Liver (tissue), 9 donors: ENCODE measurements around the gene DSCAM. TPM values are rescaled to one million over a fixed set of nuclear protein-coding genes. Genes with fewer than 3 reads are reported as not detected.

ENCODE experiments used
- DNase-seq: peaks from one replicate; pipeline ENCODE4 v3.0.0-alpha.2; 2017; ENCODE audit warnings: low spot score
- H3K27ac ChIP-seq, 2 donors: one replicate each; pipeline ENCODE4 v1.7.0; 2013; ENCODE audit warnings: inconsistent platforms in 2 of 2, low read length in 2 of 2, control low read depth in 1 of 2, low read depth in 1 of 2, mild to moderate bottlenecking in 1 of 2
- H3K27me3 ChIP-seq, 4 donors: one replicate each; pipeline versions ENCODE4 v1.6.1 to v1.7.0; 2013; ENCODE audit warnings: low read length in 3 of 4, inconsistent platforms in 1 of 4, mild to moderate bottlenecking in 1 of 4, moderate library complexity in 1 of 4; ENCODE audit not compliant: control insufficient read depth in 4 of 4, insufficient read depth in 4 of 4
- H3K36me3 ChIP-seq, 4 donors: one replicate each; pipeline versions ENCODE4 v1.6.1 to v1.7.0; 2013; ENCODE audit warnings: low read length in 3 of 4, mild to moderate bottlenecking in 3 of 4, low read depth in 1 of 4, moderate library complexity in 1 of 4; ENCODE audit not compliant: control insufficient read depth in 4 of 4, insufficient read depth in 3 of 4
- H3K4me1 ChIP-seq, 4 donors: one replicate each; pipeline versions ENCODE4 v1.6.1 to v1.7.0; 2013; ENCODE audit warnings: low read length in 3 of 4, mild to moderate bottlenecking in 3 of 4, moderate library complexity in 1 of 4; ENCODE audit not compliant: control insufficient read depth in 4 of 4, insufficient read depth in 4 of 4
- H3K4me3 ChIP-seq, 3 donors: one replicate each; pipeline versions ENCODE4 v1.6.1 to v1.7.0; 2013; ENCODE audit warnings: low read length in 3 of 3, control low read depth in 1 of 3, low read depth in 1 of 3, mild to moderate bottlenecking in 1 of 3
- H3K9ac ChIP-seq, 2 donors: one replicate each; pipeline ENCODE4 v1.7.0; 2013; ENCODE audit warnings: low read length in 2 of 2, mild to moderate bottlenecking in 2 of 2, moderate library complexity in 2 of 2, control low read depth in 1 of 2, low read depth in 1 of 2
- H3K9me3 ChIP-seq, 4 donors: one replicate each; pipeline versions ENCODE4 v1.6.1 to v1.7.0; 2013; ENCODE audit warnings: low read length in 3 of 4; ENCODE audit not compliant: control insufficient read depth in 4 of 4
- ATF3 ChIP-seq: IDR thresholded peaks from 2 replicates; pipeline ENCODE4 v1.6.1; 2016; ENCODE audit warnings: antibody characterized with exemption
- CTCF ChIP-seq: fragments of 150-350 bp; IDR thresholded peaks from 2 replicates; pipeline ENCODE4 v1.5.1; 2017; ENCODE audit warnings: improper control_type of control experiment, low read depth, low read length; ENCODE audit not compliant: missing input control
- EGR1 ChIP-seq, 2 donors: IDR thresholded peaks; 2 replicates each; pipeline ENCODE4 v1.6.1; 2016 to 2018; ENCODE audit warnings: antibody characterized with exemption in 2 of 2, low read depth in 2 of 2
- FOXA1 ChIP-seq: IDR thresholded peaks from 2 replicates; pipeline ENCODE4 v1.6.1; 2016; ENCODE audit warnings: antibody characterized with exemption
- FOXA2 ChIP-seq: IDR thresholded peaks from 2 replicates; pipeline ENCODE4 v1.6.1; 2016; ENCODE audit warnings: antibody characterized with exemption
- GABPA ChIP-seq, 2 donors: IDR thresholded peaks in 1 of 2; conservative IDR thresholded peaks in 1 of 2; 2 replicates each; pipeline ENCODE4 v1.6.1; 2016; ENCODE audit warnings: antibody characterized with exemption in 2 of 2, mild to moderate bottlenecking in 1 of 2, moderate library complexity in 1 of 2
- HNF4A ChIP-seq, 2 donors: conservative IDR thresholded peaks; 2 replicates each; pipeline ENCODE4 v1.6.1; 2016; ENCODE audit warnings: antibody characterized with exemption in 2 of 2, mild to moderate bottlenecking in 2 of 2
- HNF4G ChIP-seq: IDR thresholded peaks from 2 replicates; pipeline ENCODE4 v1.6.1; 2016; ENCODE audit warnings: antibody characterized with exemption
- JUND ChIP-seq, 2 donors: IDR thresholded peaks; 2 replicates each; pipeline ENCODE4 v1.6.1; 2016; ENCODE audit warnings: antibody characterized with exemption in 2 of 2
- MAX ChIP-seq: IDR thresholded peaks from 2 replicates; pipeline ENCODE4 v1.6.1; 2016; ENCODE audit warnings: antibody characterized with exemption
- NR2F2 ChIP-seq: IDR thresholded peaks from 2 replicates; pipeline ENCODE4 v1.6.1; 2016; ENCODE audit warnings: antibody characterized with exemption
- RAD21 ChIP-seq, 2 donors: IDR thresholded peaks; 2 replicates each; pipeline ENCODE4 v1.6.1; 2016; ENCODE audit warnings: antibody characterized with exemption in 2 of 2, mild to moderate bottlenecking in 2 of 2
- REST ChIP-seq: IDR thresholded peaks from 2 replicates; pipeline ENCODE4 v1.6.1; 2016; ENCODE audit warnings: antibody characterized with exemption, mild to moderate bottlenecking
- RXRA ChIP-seq, 2 donors: IDR thresholded peaks; 2 replicates each; pipeline ENCODE4 v1.6.1; 2017 to 2018; ENCODE audit warnings: antibody characterized with exemption in 2 of 2, mild to moderate bottlenecking in 1 of 2
- SP1 ChIP-seq: IDR thresholded peaks from 2 replicates; pipeline ENCODE4 v1.6.1; 2018; ENCODE audit warnings: antibody characterized with exemption, mild to moderate bottlenecking
- TAF1 ChIP-seq: conservative IDR thresholded peaks from 2 replicates; pipeline ENCODE4 v1.6.1; 2016; ENCODE audit warnings: antibody characterized with exemption, mild to moderate bottlenecking
- YY1 ChIP-seq: IDR thresholded peaks from 2 replicates; pipeline ENCODE4 v1.6.1; 2016; ENCODE audit warnings: antibody characterized with exemption, mild to moderate bottlenecking
- ZBTB33 ChIP-seq: IDR thresholded peaks from 2 replicates; pipeline ENCODE4 v1.6.1; 2016; ENCODE audit warnings: antibody characterized with exemption
- WGBS: extraction: QIAGEN DNeasy Blood & Tissue Kit; methylation state at CpG from one replicate; pipeline ENCODE4 v1.1.7; 2013; 5-methylcytosine and 5-hydroxymethylcytosine counted together
- polyA plus RNA-seq, 2 donors: library from polyadenylated mRNA; stranded (reverse) in 1 of 2; unstranded in 1 of 2; fragments of 200-250 nt in 1 of 2; fragments of >200 nt in 1 of 2; fragmentation: Nextera tagmentation in 1 of 2; extraction: Ambion mirVana in 1 of 2; gene quantifications; one replicate each; pipeline versions ENCODE4 v1.2.1 to v1.2.3, GENCODE V29; 2013 to 2015
- total RNA-seq, 2 donors: library from RNA; depleted of rRNA; stranded (reverse); fragments of >200 nt; gene quantifications; one replicate each; pipeline ENCODE4 v1.2.3, GENCODE V29; 2014
- donor health status: healthy.
- donor health status: healthy.
- donor health status: healthy.
- donor health status: healthy.
- donor health status: healthy.

Gene DSCAM
- total and polyA plus RNA-seq, 4 donors = 0.02 to 0.23 (median 0.10) TPM

GRCh38 chr21:39972976-39973770, 873.8 kb downstream of the DSCAM start:
- H3K4me3 ChIP-seq = no peak overlapping the region

More at GRCh38 chr21:39972976-39973770, 873.8 kb downstream of the DSCAM start:
- TF ChIP-seq FOXA1 (no peak), REST (no peak), GABPA (IDR thresholded peaks at IDR 0.05 in 1 of 2, conservative IDR thresholded peaks at IDR 0.05 in 1 of 2) (no peak), FOXA2 (no peak), EGR1 (IDR thresholded peaks at IDR 0.05; ENCODE audit: low read depth in 2 of 2) (no peak), NR2F2 (no peak), CTCF (no peak), SP1 (no peak), HNF4A (conservative IDR thresholded peaks at IDR 0.05) (no peak), MAX (no peak), YY1 (no peak), JUND (IDR thresholded peaks at IDR 0.05) (no peak), ATF3 (no peak), HNF4G (no peak), TAF1 (no peak), RXRA (IDR thresholded peaks at IDR 0.05) (no peak), RAD21 (IDR thresholded peaks at IDR 0.05) (no peak), ZBTB33 (no peak)
- Histone ChIP-seq H3K9me3 (peaks cover 0 to 2% (median 0%) of the 10 kb centered on the region in 4 donors), H3K9ac (no peak overlapping the region), H3K4me1 (no peaks in the 10 kb centered on the region), H3K36me3 (no peaks in the 10 kb centered on the region), H3K27me3 (peaks cover 0 to 3% (median 0%) of the 10 kb centered on the region in 4 donors), H3K27ac (no peak overlapping the region)
- DNase-seq = no peak
- 85% methylated on average over 14 of the region's 14 CpGs for WGBS
